CD4-positive, alpha-beta T cell (primary cell): ENCODE data around the gene KRT5. TPM values are rescaled to one million over a fixed set of nuclear protein-coding genes. Genes with fewer than 3 reads are reported as not detected.

ENCODE experiments used
- ATAC-seq: fragments of 200-7000 bp; cut with Tn5 transposase; one replicate; pipeline ENCODE4 v1.10.0; 2022; ENCODE audit warnings: mild to moderate bottlenecking; ENCODE audit not compliant: poor library complexity
- CTCF ChIA-PET: fragments of 350-600 bp; sonication (Branson Sonifier 250); formaldehyde crosslinking; loops from one replicate; lab custom pipeline; 2021; ENCODE audit warnings: antibody characterized with exemption, inconsistent platforms; lab: Charles Lee
- POLR2A ChIA-PET: fragments of 350-600 bp; sonication (Branson Sonifier 250); formaldehyde crosslinking; loops from one replicate; lab custom pipeline; 2021; ENCODE audit warnings: antibody characterized with exemption, inconsistent platforms; lab: Charles Lee
- DNase-seq, 14 experiments: peaks; one replicate each; pipeline ENCODE4 v3.0.0-alpha.2; 2013 to 2020; ENCODE audit warnings: mixed read lengths in 2 of 14
- H3K27ac ChIP-seq, 2 donors: one replicate each; pipeline versions ENCODE4 v1.5.1 to v1.7.0; 2013; ENCODE audit warnings: low read length in 2 of 2, low read depth in 1 of 2, mild to moderate bottlenecking in 1 of 2
- H3K27me3 ChIP-seq, 2 experiments: 1 replicate in 1 of 2; 2 replicates in 1 of 2; pipeline versions ENCODE4 v1.6.1 to v1.7.0; 2013; ENCODE audit warnings: low read length in 2 of 2, control low read depth in 1 of 2, mild to moderate bottlenecking in 1 of 2, moderate library complexity in 1 of 2; ENCODE audit not compliant: insufficient read depth in 2 of 2, control insufficient read depth in 1 of 2
- H3K36me3 ChIP-seq: one replicate; pipeline ENCODE4 v1.6.1; 2013; ENCODE audit warnings: low read length, control low read depth; ENCODE audit not compliant: insufficient read depth
- H3K4me1 ChIP-seq: one replicate; pipeline ENCODE4 v1.6.1; 2013; ENCODE audit warnings: low read length, control low read depth; ENCODE audit not compliant: insufficient read depth
- H3K4me3 ChIP-seq: one replicate; pipeline ENCODE4 v1.5.1; 2013; ENCODE audit warnings: mild to moderate bottlenecking, low read length, moderate library complexity
- H3K9me3 ChIP-seq, 2 experiments: 1 replicate in 1 of 2; 2 replicates in 1 of 2; pipeline versions ENCODE4 v1.6.1 to v1.7.0; 2013; ENCODE audit warnings: low read length in 2 of 2, mild to moderate bottlenecking in 2 of 2, control low read depth in 1 of 2, moderate library complexity in 1 of 2; ENCODE audit not compliant: control insufficient read depth in 1 of 2, insufficient read depth in 1 of 2
- H3K27ac Mint-ChIP-seq: one replicate; pipeline ENCODE4 v1.8.0; 2020; ENCODE audit warnings: mixed read lengths
- H3K27me3 Mint-ChIP-seq: one replicate; pipeline ENCODE4 v1.8.0; 2021; ENCODE audit warnings: mixed read lengths
- H3K36me3 Mint-ChIP-seq: one replicate; pipeline ENCODE4 v1.8.0; 2021; ENCODE audit warnings: low read depth, mixed read lengths
- H3K4me1 Mint-ChIP-seq: one replicate; pipeline ENCODE4 v1.8.0; 2021; ENCODE audit warnings: low read depth, mixed read lengths
- H3K4me3 Mint-ChIP-seq: one replicate; pipeline ENCODE4 v1.8.0; 2020; ENCODE audit warnings: mild to moderate bottlenecking, mixed read lengths
- H3K9me3 Mint-ChIP-seq: one replicate; pipeline ENCODE4 v1.8.0; 2020; ENCODE audit warnings: mixed read lengths
- intact Hi-C, 2 experiments: fragments of 100-400 bp; cut with DNase I in 1 of 2; cut with micrococcal nuclease in 1 of 2; formaldehyde crosslinking; loops; one replicate each; pipeline versions ENCODE4 v1.15.1 to v1.9.0; 2023 to 2025; cut with DNase I, micrococcal nuclease
- total RNA-seq, 174 experiments: library from RNA in 2 of 174; stranded (reverse) in 2 of 174; gene quantifications; one replicate each; pipeline ENCODE4 v1.2.3 and lab custom pipeline; 2021 to 2026
- TF ChIP-seq, protein P1 (sequence below): fragments of 200-600 bp; IDR thresholded peaks from one replicate; pipeline ENCODE4 v1.8.0; 2022; ENCODE audit warnings: antibody characterized with exemption, mild to moderate bottlenecking

Gene KRT5
- total RNA-seq, 2 experiments from 2014 or later: 0.60 to 0.81 TPM

DNA sequence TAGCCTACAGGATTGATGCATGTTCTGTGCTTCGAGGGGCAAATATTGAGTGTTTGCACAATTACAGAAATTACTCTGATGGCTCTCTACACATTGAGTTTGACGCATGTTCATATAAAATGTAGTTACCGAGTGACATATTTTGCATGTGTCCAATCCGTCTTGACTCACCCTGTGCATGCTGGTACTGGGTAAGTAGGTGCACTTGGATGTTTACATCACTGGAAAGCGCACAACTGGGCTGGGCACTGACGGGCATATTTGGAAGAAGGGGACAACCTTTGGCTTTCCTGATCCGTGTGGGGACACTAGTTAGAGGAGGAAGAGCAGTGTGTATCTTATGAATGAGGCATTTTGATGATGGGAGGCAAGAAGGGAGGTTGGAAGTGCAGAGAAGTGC is 22.2 kb downstream of the KRT5 start:
- no peaks in the 10 kb centered on the region for H3K4me1 Mint-ChIP-seq
- no peaks in the 10 kb centered on the region for H3K36me3 ChIP-seq
- intact Hi-C loops: no loop called here
- H3K27me3 Mint-ChIP-seq: peaks cover 18% of the 10 kb centered on the region
- ATAC-seq (no peak), DNase-seq (no peak)
- H3K4me3 Mint-ChIP-seq: no peak overlapping the region
- no peak overlapping the region for H3K27ac Mint-ChIP-seq
- POLR2A ChIA-PET: no interaction called here
- CTCF ChIA-PET: no interaction called here
- no peaks in the 10 kb centered on the region for H3K36me3 Mint-ChIP-seq
- no peaks in the 10 kb centered on the region for H3K9me3 ChIP-seq
- no peak overlapping the region for H3K4me3 ChIP-seq
- no peaks in the 10 kb centered on the region for H3K4me1 ChIP-seq
- TF ChIP-seq, protein P1, sequence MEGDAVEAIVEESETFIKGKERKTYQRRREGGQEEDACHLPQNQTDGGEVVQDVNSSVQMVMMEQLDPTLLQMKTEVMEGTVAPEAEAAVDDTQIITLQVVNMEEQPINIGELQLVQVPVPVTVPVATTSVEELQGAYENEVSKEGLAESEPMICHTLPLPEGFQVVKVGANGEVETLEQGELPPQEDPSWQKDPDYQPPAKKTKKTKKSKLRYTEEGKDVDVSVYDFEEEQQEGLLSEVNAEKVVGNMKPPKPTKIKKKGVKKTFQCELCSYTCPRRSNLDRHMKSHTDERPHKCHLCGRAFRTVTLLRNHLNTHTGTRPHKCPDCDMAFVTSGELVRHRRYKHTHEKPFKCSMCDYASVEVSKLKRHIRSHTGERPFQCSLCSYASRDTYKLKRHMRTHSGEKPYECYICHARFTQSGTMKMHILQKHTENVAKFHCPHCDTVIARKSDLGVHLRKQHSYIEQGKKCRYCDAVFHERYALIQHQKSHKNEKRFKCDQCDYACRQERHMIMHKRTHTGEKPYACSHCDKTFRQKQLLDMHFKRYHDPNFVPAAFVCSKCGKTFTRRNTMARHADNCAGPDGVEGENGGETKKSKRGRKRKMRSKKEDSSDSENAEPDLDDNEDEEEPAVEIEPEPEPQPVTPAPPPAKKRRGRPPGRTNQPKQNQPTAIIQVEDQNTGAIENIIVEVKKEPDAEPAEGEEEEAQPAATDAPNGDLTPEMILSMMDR: no peak
- no peak overlapping the region for H3K27ac ChIP-seq
- no peaks in the 10 kb centered on the region for H3K9me3 Mint-ChIP-seq
- peaks cover 0 to 6% of the 10 kb centered on the region in 2 experiments for H3K27me3 ChIP-seq

DNA sequence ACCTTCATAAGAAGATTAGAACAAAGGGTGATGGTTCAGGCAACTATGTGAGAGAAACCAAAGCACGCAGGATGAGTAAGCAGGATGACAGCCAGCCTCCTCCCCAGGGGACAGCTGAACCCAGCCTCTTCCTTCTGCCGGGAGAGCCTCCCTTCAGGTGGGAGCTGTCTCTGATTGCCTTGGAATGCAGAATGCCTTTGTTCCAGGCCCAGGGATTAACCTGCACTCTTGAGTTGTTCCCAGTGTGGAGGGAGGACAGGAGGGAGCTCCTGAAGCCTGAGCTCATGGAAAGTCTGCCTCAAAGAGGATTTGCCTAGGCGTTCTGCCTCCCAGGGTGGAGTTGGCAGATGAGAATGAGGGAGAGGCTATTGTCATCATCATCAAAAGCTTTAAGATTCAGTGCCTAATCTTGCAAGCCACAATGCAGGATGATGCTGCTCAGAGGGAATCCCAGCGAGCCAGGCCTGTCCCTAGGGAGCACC is 23.6 kb downstream of the KRT5 start:
- ATAC-seq: no peak
- ChIA-PET POLR2A (no interaction called here), CTCF (no interaction called here)

DNA sequence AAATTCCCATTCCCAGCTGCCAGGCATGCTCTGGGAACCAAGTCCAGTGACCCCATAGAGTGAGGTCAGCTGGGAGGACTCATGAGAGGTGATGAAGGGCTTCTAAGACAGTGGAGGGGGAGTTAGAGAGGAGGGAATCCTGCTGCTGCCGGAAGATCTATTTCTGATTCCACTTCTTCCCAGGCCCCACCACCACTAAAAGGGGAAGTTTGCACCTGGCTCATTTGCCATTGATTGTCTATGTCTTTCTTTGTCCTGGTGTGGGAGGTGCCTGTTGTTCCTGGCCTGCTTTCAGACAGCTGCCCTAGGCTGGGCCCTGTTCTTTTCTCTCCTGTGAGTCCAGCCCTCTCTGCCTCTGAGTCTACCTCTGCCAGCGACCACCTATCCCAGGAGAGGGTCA is 24.1 kb downstream of the KRT5 start:
- no peaks in the 10 kb centered on the region for H3K9me3 ChIP-seq
- intact Hi-C loops: no loop called here
- no peak overlapping the region for H3K4me3 ChIP-seq
- H3K27me3 ChIP-seq: peaks cover 0 to 8% of the 10 kb centered on the region in 2 experiments
- Mint-ChIP-seq H3K9me3 (no peaks in the 10 kb centered on the region), H3K36me3 (no peaks in the 10 kb centered on the region), H3K4me3 (no peak overlapping the region), H3K27me3 (peaks cover 31% of the 10 kb centered on the region), H3K4me1 (no peaks in the 10 kb centered on the region), H3K27ac (no peak overlapping the region)
- POLR2A ChIA-PET: no interaction called here
- TF ChIP-seq, protein P1: no peak
- no peak overlapping the region for H3K27ac ChIP-seq
- no peak for DNase-seq
- ATAC-seq: no peak
- CTCF ChIA-PET: no interaction called here
- no peaks in the 10 kb centered on the region for H3K36me3 ChIP-seq
- H3K4me1 ChIP-seq: no peaks in the 10 kb centered on the region

More for the DNA sequence above, 23.6 kb downstream of the KRT5 start:
- TF ChIP-seq, protein P1: no peak
- DNase-seq: no peak
- Mint-ChIP-seq H3K27me3 (peaks cover 25% of the 10 kb centered on the region), H3K4me3 (no peak overlapping the region), H3K9me3 (no peaks in the 10 kb centered on the region), H3K4me1 (no peaks in the 10 kb centered on the region), H3K27ac (no peak overlapping the region), H3K36me3 (no peaks in the 10 kb centered on the region)
- Histone ChIP-seq H3K4me1 (no peaks in the 10 kb centered on the region), H3K36me3 (no peaks in the 10 kb centered on the region), H3K27me3 (peaks cover 0 to 7% of the 10 kb centered on the region in 2 experiments), H3K27ac (no peak overlapping the region), H3K9me3 (no peaks in the 10 kb centered on the region), H3K4me3 (no peak overlapping the region)
- intact Hi-C loops: no loop called here
